Measurements from ENCODE around the gene CACNA1H. TPM values are rescaled to one million over a fixed set of nuclear protein-coding genes. Genes with fewer than 3 reads are reported as not detected.

The CACNA1H gene
- total and polyA plus RNA-seq, 7 donors: 0.46 to 181 (median 37.0) TPM

DNA sequence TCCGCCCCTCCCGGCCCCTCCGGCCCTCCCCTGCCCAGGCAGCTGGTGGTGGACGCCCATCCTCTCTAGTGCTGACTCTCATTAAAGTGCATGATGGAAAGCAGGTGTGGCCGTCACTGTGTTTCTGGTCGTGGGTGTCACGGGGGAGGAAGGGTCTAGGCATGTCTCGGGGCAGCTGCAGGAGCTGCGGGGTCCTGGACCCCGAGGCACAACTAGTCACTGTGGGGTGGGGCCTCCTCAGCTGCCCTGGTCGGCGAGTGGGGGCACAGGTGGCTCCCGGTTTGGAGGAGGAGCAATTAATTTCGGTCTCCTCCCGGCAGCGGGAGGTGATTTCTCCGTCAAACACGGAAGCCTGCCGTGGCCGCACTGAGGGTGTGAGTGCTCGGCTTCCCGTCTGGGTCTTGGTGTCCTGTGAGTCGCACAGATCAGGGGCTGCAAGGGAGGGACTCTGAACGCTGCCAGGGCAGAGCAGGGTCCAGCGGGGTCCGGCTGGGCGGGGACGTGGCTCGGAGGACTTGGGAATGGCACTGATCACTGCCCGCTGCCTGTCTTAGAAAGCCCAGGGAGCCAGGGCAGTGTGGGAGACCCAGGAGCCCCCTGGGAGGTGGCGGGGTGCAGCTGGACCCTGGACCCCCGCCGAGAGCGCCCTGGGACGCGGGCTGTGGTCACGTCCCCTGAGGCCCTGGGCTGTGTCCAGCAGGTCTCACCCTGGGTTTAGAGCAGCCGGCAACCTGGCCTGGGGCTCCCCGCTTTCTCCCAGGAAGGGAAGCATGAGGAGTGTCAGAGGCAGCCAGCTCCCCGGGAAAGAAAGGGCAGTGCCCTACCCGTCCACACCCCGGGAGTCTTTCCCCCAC lies 106.2 kb downstream of the CACNA1H start:
- H3K4me3 ChIP-seq: no peak overlapping the region
- 9 to 17% methylated on average over 42 of the region's 42 CpGs for WGBS, 2 donors

DNA sequence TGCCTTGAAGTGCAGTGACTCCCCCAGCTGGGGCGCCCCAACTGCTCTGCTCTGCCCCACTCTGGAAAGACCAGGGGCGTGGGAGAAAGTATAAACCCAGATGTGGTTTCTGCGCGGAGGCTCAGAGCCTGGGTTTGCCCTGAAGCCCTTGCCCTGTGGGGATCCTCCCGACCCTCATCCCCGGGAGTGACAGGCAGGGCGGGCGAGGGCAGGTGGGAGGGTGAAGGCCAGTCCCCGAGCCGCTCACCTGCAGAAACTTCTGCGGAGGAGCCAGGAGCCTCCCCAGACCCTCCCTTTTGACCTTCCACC lies 106.8 kb downstream of the CACNA1H start:
- Histone ChIP-seq H3K4me1 (peaks cover 0 to 3% (median 0%) of the 10 kb centered on the region in 4 donors), H3K27ac (no peak overlapping the region), H3K27me3 (peaks cover 12 to 76% (median 48%) of the 10 kb centered on the region in 3 donors), H3K4me3 (no peak overlapping the region), H3K9me3 (no peaks in the 10 kb centered on the region), H3K36me3 (no peaks in the 10 kb centered on the region)
- intact Hi-C loops (cut with DNase I): no loop called here
- no peak for DNase-seq
- TF ChIP-seq, protein P1, sequence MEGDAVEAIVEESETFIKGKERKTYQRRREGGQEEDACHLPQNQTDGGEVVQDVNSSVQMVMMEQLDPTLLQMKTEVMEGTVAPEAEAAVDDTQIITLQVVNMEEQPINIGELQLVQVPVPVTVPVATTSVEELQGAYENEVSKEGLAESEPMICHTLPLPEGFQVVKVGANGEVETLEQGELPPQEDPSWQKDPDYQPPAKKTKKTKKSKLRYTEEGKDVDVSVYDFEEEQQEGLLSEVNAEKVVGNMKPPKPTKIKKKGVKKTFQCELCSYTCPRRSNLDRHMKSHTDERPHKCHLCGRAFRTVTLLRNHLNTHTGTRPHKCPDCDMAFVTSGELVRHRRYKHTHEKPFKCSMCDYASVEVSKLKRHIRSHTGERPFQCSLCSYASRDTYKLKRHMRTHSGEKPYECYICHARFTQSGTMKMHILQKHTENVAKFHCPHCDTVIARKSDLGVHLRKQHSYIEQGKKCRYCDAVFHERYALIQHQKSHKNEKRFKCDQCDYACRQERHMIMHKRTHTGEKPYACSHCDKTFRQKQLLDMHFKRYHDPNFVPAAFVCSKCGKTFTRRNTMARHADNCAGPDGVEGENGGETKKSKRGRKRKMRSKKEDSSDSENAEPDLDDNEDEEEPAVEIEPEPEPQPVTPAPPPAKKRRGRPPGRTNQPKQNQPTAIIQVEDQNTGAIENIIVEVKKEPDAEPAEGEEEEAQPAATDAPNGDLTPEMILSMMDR (IDR thresholded peaks at IDR 0.05): no peak
- no peak for TF ChIP-seq POLR2A (IDR thresholded peaks at IDR 0.05)
- TF ChIP-seq POLR2AphosphoS5 (IDR thresholded peaks at IDR 0.05): no peak
- no peak for TF ChIP-seq EP300 (IDR thresholded peaks at IDR 0.05)
- 19 to 33% methylated on average over 11 of the region's 11 CpGs for WGBS, 2 donors

More for the DNA sequence above, 106.2 kb downstream of the CACNA1H start:
- H3K27ac ChIP-seq: no peak overlapping the region
- intact Hi-C loops (cut with DNase I): no loop called here
- peaks cover 12 to 76% (median 48%) of the 10 kb centered on the region in 3 donors for H3K27me3 ChIP-seq
- H3K36me3 ChIP-seq: no peaks in the 10 kb centered on the region
- no peaks in the 10 kb centered on the region for H3K9me3 ChIP-seq
- DNase-seq: no peak
- peaks cover 0 to 3% (median 0%) of the 10 kb centered on the region in 4 donors for H3K4me1 ChIP-seq
- TF ChIP-seq POLR2A (IDR thresholded peaks at IDR 0.05) (no peak), POLR2AphosphoS5 (IDR thresholded peaks at IDR 0.05) (no peak), EP300 (IDR thresholded peaks at IDR 0.05) (no peak)
- TF ChIP-seq, protein P1 (IDR thresholded peaks at IDR 0.05): no peak

DNA sequence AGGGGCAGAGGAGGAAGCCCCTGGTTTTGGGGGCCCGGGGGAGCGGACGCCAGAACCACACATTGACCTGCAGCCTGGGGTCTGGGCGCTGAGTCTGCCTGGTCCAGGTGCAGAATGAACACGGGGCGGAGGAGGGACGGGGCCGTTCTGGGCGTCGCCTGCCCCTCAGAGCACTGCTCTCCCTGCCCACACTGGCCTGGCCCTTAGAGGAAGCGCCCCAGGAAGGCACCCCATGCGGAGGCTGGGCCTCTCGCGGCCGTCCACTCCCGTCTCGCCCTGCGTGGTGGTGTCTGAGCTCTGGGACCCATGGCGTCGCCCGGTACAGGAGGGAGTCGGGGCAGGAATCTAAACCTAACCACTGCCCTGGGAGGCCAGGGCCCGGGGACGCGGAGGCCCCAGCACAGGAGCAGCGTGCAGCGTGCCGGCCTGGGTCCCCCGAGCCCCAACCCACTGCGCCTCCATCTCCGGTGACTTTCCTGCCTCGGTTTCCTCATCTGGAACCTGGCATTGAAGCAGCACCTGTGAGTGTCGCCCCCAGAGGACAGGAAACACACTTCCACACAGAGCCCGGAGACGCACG lies 107.3 kb downstream of the CACNA1H start:
- Histone ChIP-seq H3K27me3 (peaks cover 12 to 75% (median 48%) of the 10 kb centered on the region in 3 donors), H3K4me1 (peaks cover 0 to 3% (median 0%) of the 10 kb centered on the region in 4 donors), H3K4me3 (no peak overlapping the region), H3K9me3 (no peaks in the 10 kb centered on the region), H3K36me3 (no peaks in the 10 kb centered on the region), H3K27ac (no peak overlapping the region)
- no peak for DNase-seq
- 62 to 67% methylated on average over 36 of the region's 36 CpGs for WGBS, 2 donors
- TF ChIP-seq POLR2AphosphoS5 (IDR thresholded peaks at IDR 0.05) (no peak), EP300 (IDR thresholded peaks at IDR 0.05) (no peak), POLR2A (IDR thresholded peaks at IDR 0.05) (no peak)
- TF ChIP-seq, protein P1 (IDR thresholded peaks at IDR 0.05): no peak
- intact Hi-C loops (cut with DNase I): no loop called here

DNA sequence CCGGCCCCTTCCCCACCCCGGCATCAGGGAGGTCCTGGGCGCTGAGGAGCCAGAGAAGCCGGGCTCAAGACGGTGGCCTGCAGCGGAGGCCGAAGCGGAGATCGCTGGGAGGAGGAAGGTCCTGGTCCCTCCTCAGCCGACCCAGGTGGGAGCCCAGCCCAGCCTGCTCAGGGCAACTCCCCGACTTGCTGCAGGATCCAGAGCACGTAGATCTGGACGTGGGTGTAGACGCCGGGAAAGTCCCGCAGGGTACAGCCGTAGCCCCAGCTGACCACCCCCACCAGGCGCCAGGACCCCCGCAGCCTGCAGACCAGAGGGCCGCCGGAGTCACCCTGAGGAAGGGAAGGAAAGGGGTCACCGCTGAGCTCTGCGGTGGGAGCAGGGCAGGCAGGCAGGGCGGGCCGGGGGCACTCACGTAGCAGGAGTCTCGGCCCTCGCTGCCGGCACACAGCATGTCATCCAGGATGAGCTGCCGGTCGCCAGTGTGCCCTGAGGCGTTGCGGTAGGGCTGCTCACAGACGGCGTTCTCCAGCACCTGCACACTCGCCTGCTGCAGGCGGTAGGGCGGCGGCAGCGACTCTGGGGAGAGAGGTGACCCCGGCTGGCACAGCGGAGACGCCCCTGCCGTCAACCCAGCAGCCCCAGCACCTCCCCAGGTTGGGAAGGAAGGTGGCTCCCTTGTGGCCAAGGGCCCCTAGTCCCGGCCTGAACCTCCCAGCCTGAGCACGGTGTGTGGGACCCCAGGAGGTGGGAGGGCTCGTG lies 108.4 kb downstream of the CACNA1H start:
- 14 to 16% methylated on average over 47 of the region's 47 CpGs for WGBS, 2 donors
- Histone ChIP-seq H3K27ac (no peak overlapping the region), H3K4me1 (peaks cover 0 to 3% (median 0%) of the 10 kb centered on the region in 4 donors), H3K27me3 (peaks cover 12 to 74% (median 45%) of the 10 kb centered on the region in 3 donors), H3K9me3 (no peaks in the 10 kb centered on the region), H3K36me3 (no peaks in the 10 kb centered on the region), H3K4me3 (no peak overlapping the region)
- TF ChIP-seq POLR2AphosphoS5 (IDR thresholded peaks at IDR 0.05): no peak
- no peak for TF ChIP-seq POLR2A (IDR thresholded peaks at IDR 0.05)
- no peak for TF ChIP-seq EP300 (IDR thresholded peaks at IDR 0.05)
- TF ChIP-seq, protein P1 (IDR thresholded peaks at IDR 0.05): no peak
- intact Hi-C loops (cut with DNase I): no loop called here
- no peak for DNase-seq
